A673 (cell line): Measurements from ENCODE around the gene ENTPD5. TPM values are rescaled to one million over a fixed set of nuclear protein-coding genes. Genes with fewer than 3 reads are reported as not detected.

Experiments used
- BruUV-seq: library from RNA; stranded (reverse); fragments of 400-500 nt; replicated peaks from 2 replicates; lab custom pipeline; 2021; lab: Mats Ljungman, UMichigan
- CTCF ChIA-PET: fragments of 300-600 bp; sonication (Branson Sonifier 250); formaldehyde crosslinking; loops from one replicate; lab custom pipeline; 2022; ENCODE audit warnings: antibody characterized with exemption; lab: Charles Lee
- POLR2A ChIA-PET: fragments of 300-600 bp; sonication (Branson Sonifier 250); formaldehyde crosslinking; loops from one replicate; lab custom pipeline; 2022; ENCODE audit warnings: antibody characterized with exemption; ENCODE audit not compliant: low non-redundant PET; lab: Charles Lee
- DNase-seq: peaks from one replicate; pipeline ENCODE4 v3.0.0-alpha.2; 2015; ENCODE audit warnings: low spot score
- H3K27ac ChIP-seq: fragments of 200-600 bp; sonication (generic); 2 replicates; pipeline ENCODE4 v1.5.1; 2016; ENCODE audit warnings: mixed run types, low read depth, mild to moderate bottlenecking, mixed read lengths, antibody characterized with exemption, low read length; ENCODE audit not compliant: poor library complexity, severe bottlenecking
- H3K27me3 ChIP-seq: fragments of 200-600 bp; sonication (generic); replicated peaks from 2 replicates; pipeline ENCODE4 v1.6.1; 2017; ENCODE audit warnings: mixed run types, low read depth, mild to moderate bottlenecking, mixed read lengths, antibody characterized with exemption, low read length; ENCODE audit not compliant: insufficient read depth, poor library complexity
- H3K36me3 ChIP-seq: fragments of 200-600 bp; sonication (generic); 2 replicates; pipeline ENCODE4 v1.6.1; 2016; ENCODE audit warnings: mixed run types, mild to moderate bottlenecking, mixed read lengths, antibody characterized with exemption, low read length; ENCODE audit not compliant: insufficient read depth, poor library complexity, severe bottlenecking
- H3K4me1 ChIP-seq: fragments of 200-600 bp; sonication (generic); 2 replicates; pipeline ENCODE4 v1.6.1; 2017; ENCODE audit warnings: mixed run types, mild to moderate bottlenecking, mixed read lengths, antibody characterized with exemption, low read length; ENCODE audit not compliant: insufficient read depth, poor library complexity, severe bottlenecking
- H3K4me3 ChIP-seq: fragments of 200-600 bp; sonication (generic); 2 replicates; pipeline ENCODE4 v1.5.1; 2016; ENCODE audit warnings: low read depth, mixed run types, mild to moderate bottlenecking, mixed read lengths, low read length; ENCODE audit not compliant: poor library complexity, severe bottlenecking
- H3K9me3 ChIP-seq: fragments of 200-600 bp; sonication (generic); 2 replicates; pipeline ENCODE4 v1.6.1; 2016; ENCODE audit warnings: mixed run types, low read depth, mild to moderate bottlenecking, mixed read lengths, antibody characterized with exemption, low read length; ENCODE audit not compliant: poor library complexity, severe bottlenecking
- CTCF ChIP-seq: fragments of 300-800, 200-600 bp; sonication (generic); conservative IDR thresholded peaks from 2 replicates; pipeline ENCODE4 v1.5.1; 2017; ENCODE audit warnings: low read depth, mild to moderate bottlenecking, antibody characterized with exemption, low read length, moderate library complexity, mixed read lengths
- EZH2 ChIP-seq: fragments of 200-600 bp; sonication (generic); IDR thresholded peaks from 2 replicates; pipeline ENCODE4 v1.6.1; 2017; ENCODE audit warnings: borderline replicate concordance, low read depth, mild to moderate bottlenecking, mixed read lengths, antibody characterized with exemption, low read length; ENCODE audit not compliant: poor library complexity, severe bottlenecking
- intact Hi-C: fragments of 100-400 bp; cut with micrococcal nuclease; formaldehyde crosslinking; loops from one replicate; pipeline ENCODE4 v1.10.0; 2022; ENCODE audit not compliant: unreplicated experiment
- total RNA-seq: library from RNA; stranded (reverse); gene quantifications from 2 replicates; pipeline ENCODE4 v1.2.3, GENCODE V29; 2021

The ENTPD5 gene
- total RNA-seq, 1 experiment from 2014 or later, result 14.6 TPM

GRCh38 chr14:73942180-73942579 lies 76.9 kb downstream of the ENTPD5 start:
- no peak overlapping the region for H3K27ac ChIP-seq
- BruUV-seq, result no TSS peak
- no peak for TF ChIP-seq EZH2
- no peak for TF ChIP-seq CTCF
- no peaks in the 10 kb centered on the region for H3K36me3 ChIP-seq
- H3K4me1 ChIP-seq, result no peaks in the 10 kb centered on the region
- DNase-seq, result no peak
- intact Hi-C loops, result no loop called here
- H3K27me3 ChIP-seq, result no peaks in the 10 kb centered on the region
- POLR2A ChIA-PET, result no interaction called here
- H3K4me3 ChIP-seq, result no peak overlapping the region
- CTCF ChIA-PET, result no interaction called here
- no peaks in the 10 kb centered on the region for H3K9me3 ChIP-seq

- ChIA-PET CTCF (no interaction called here), POLR2A (no interaction called here)
- no peaks in the 10 kb centered on the region for H3K4me1 ChIP-seq
Measured at GRCh38 chr14:73937012-73937411, 82.1 kb downstream of the ENTPD5 start.

GRCh38 chr14:73936548-73936947 lies 82.5 kb downstream of the ENTPD5 start:
- peaks cover 29% of the 10 kb centered on the region for H3K36me3 ChIP-seq
- intact Hi-C loops, result no loop called here
- CTCF ChIA-PET, result no interaction called here

More at GRCh38 chr14:73937012-73937411, 82.1 kb downstream of the ENTPD5 start:
- no peak for TF ChIP-seq EZH2
- no peak for TF ChIP-seq CTCF
- no peaks in the 10 kb centered on the region for H3K9me3 ChIP-seq
- intact Hi-C loops, result no loop called here
- BruUV-seq, result no TSS peak
- DNase-seq, result no peak
- no peak overlapping the region for H3K27ac ChIP-seq
- no peaks in the 10 kb centered on the region for H3K27me3 ChIP-seq
- peaks cover 24% of the 10 kb centered on the region for H3K36me3 ChIP-seq
- no peak overlapping the region for H3K4me3 ChIP-seq

More at GRCh38 chr14:73936548-73936947, 82.5 kb downstream of the ENTPD5 start:
- H3K4me1 ChIP-seq, result no peaks in the 10 kb centered on the region
- H3K27me3 ChIP-seq, result no peaks in the 10 kb centered on the region
- H3K27ac ChIP-seq, result no peak overlapping the region
- POLR2A ChIA-PET, result no interaction called here
- DNase-seq, result no peak
- TF ChIP-seq CTCF (no peak), EZH2 (no peak)
- no peaks in the 10 kb centered on the region for H3K9me3 ChIP-seq
- no peak overlapping the region for H3K4me3 ChIP-seq
- no TSS peak for BruUV-seq
